ENCODE measurements around the gene ATXN2.

ATXN2 gene

DNA sequence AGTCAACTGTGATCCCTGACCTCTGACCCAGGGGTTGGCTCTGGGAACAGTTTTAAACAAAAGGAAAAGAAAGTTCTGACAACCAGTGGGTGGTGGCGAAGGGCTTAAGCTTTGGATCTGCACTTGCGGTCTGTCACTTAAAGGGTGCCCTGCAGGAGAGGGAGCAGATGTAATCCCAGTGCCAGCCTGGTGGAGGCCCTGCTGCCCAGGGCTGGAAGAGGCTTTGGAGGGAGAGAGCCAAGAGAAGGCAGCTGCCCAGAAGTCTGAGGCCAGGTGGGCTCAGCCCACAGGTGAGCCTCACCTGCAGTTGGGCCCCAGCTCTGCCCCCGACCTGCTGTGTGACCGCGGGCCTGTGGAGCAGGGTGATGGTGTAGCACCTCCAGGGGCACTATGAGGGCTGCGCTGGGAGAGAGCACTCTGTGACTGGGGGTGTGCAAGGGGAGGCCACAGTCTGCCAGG, 174.3 kb downstream of the ATXN2 start:
- no peak for DNase-seq (ENCODE audit: low read depth)
- H3K27me3 ChIP-seq (replicated peaks; ENCODE audit: control insufficient read depth, insufficient read depth, low read length), result no peaks in the 10 kb centered on the region
- H3K4me1 ChIP-seq (ENCODE audit: control insufficient read depth, insufficient read depth, low read length), result peaks cover 19% of the 10 kb centered on the region
- no peaks in the 10 kb centered on the region for H3K9me3 ChIP-seq (ENCODE audit: control insufficient read depth, low read length)
- no peak overlapping the region for H3K9ac ChIP-seq (ENCODE audit: low read length)
- no peak overlapping the region for H3K4me3 ChIP-seq (ENCODE audit: low read length)
- H3K36me3 ChIP-seq (ENCODE audit: control insufficient read depth, insufficient read depth, low read length, severe bottlenecking), result peaks cover 11% of the 10 kb centered on the region

DNA sequence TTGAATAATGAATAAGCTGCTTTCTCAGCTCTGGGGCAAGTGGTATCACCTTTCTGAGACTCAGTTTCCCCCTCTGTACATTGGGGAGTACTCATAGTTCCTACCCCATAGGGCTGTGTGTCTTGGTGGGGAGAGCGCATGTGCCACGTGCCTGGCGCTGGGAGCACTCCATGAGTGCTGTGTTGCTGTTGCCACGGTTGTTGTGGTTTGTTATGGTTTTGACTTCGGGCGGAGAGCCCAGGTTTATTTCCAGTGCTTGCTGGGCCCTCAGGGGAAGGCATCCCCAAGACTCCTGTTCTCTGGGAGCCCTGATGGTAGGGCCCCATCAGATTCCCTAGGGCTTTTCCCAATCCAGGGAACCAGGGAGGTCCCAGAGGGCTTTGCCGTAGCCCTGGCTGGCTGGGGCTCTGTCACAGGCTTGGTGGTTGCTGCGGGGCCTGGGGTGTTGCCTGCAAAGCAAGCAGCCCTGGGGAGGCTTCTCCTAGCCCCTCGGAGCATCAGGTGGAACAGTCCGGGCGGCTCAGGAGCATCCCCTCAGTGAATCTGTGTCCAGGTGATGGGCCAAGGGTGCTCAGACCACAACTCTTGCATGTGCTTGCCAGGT, 174.8 kb downstream of the ATXN2 start:
- Histone ChIP-seq H3K9ac (ENCODE audit: low read length) (no peak overlapping the region), H3K4me3 (ENCODE audit: low read length) (no peak overlapping the region), H3K4me1 (ENCODE audit: control insufficient read depth, insufficient read depth, low read length) (peaks cover 21% of the 10 kb centered on the region), H3K36me3 (ENCODE audit: control insufficient read depth, insufficient read depth, low read length, severe bottlenecking) (peaks cover 15% of the 10 kb centered on the region), H3K9me3 (ENCODE audit: control insufficient read depth, low read length) (no peaks in the 10 kb centered on the region), H3K27me3 (replicated peaks; ENCODE audit: control insufficient read depth, insufficient read depth, low read length) (no peaks in the 10 kb centered on the region)
- no peak for DNase-seq (ENCODE audit: low read depth)

DNA sequence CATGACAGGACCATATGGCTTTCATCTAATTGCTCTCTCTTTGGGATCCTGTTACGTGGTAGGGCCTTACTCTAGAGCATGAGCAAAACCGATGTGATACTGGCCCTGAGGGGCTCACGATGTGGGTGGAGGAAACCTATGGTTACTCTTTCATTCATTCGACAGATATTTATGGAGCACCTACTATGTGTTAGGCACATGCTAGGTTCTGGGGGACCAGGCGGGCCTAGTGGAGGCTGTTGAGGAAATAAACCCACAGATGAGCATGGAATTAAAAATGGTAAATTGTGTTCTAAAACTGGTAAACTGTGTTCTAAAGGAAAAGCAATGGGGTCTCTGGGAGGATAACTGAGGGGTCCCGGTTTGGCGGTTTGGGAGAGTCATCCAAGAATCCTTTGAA, 178.6 kb downstream of the ATXN2 start:
- peaks cover 24% of the 10 kb centered on the region for H3K36me3 ChIP-seq (ENCODE audit: control insufficient read depth, insufficient read depth, low read length, severe bottlenecking)
- no peak overlapping the region for H3K9ac ChIP-seq (ENCODE audit: low read length)
- no peak overlapping the region for H3K4me3 ChIP-seq (ENCODE audit: low read length)
- no peak for DNase-seq (ENCODE audit: low read depth)
- H3K9me3 ChIP-seq (ENCODE audit: control insufficient read depth, low read length), result no peaks in the 10 kb centered on the region
- peaks cover 11% of the 10 kb centered on the region for H3K4me1 ChIP-seq (ENCODE audit: control insufficient read depth, insufficient read depth, low read length)
- H3K27me3 ChIP-seq (replicated peaks; ENCODE audit: control insufficient read depth, insufficient read depth, low read length), result no peaks in the 10 kb centered on the region

DNA sequence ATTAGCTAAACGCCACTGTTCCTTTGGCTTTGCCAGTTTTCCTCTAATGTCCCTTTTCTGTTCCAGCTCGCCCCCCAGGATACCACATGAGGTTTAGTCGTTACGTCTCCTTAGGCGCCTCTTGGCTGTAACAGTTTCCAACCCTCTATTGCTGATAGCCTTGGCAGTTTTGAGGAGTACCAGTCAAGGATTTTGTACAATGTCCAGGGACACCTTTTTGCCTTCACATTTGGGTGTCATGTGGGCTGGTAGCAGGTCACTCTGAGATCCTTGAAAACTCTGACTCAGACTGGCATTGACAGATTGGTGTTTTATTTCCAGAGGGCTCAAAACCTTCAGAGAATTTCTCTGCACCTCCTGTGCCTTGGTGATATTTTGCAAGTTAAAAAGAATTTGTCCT, 179.3 kb downstream of the ATXN2 start:
- H3K27me3 ChIP-seq (replicated peaks; ENCODE audit: control insufficient read depth, insufficient read depth, low read length), result no peaks in the 10 kb centered on the region
- no peak for DNase-seq (ENCODE audit: low read depth)
- H3K4me3 ChIP-seq (ENCODE audit: low read length), result no peak overlapping the region
- peaks cover 24% of the 10 kb centered on the region for H3K36me3 ChIP-seq (ENCODE audit: control insufficient read depth, insufficient read depth, low read length, severe bottlenecking)
- H3K9ac ChIP-seq (ENCODE audit: low read length), result no peak overlapping the region
- H3K4me1 ChIP-seq (ENCODE audit: control insufficient read depth, insufficient read depth, low read length), result peaks cover 4% of the 10 kb centered on the region
- no peaks in the 10 kb centered on the region for H3K9me3 ChIP-seq (ENCODE audit: control insufficient read depth, low read length)

DNA sequence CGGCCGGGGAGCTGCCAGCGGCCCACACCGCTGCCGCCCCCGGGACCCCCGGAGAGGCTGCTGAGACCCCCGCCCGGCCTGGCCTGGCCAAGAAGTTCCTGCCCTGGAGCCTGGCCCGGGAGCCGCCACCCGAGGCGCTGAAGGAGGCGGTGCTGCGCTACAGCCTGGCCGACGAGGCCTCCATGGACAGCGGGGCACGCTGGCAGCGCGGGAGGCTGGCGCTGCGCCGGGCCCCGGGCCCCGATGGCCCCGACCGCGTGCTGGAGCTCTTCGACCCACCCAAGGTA, 180.6 kb downstream of the ATXN2 start:
- no peak for DNase-seq (ENCODE audit: low read depth)

DNA sequence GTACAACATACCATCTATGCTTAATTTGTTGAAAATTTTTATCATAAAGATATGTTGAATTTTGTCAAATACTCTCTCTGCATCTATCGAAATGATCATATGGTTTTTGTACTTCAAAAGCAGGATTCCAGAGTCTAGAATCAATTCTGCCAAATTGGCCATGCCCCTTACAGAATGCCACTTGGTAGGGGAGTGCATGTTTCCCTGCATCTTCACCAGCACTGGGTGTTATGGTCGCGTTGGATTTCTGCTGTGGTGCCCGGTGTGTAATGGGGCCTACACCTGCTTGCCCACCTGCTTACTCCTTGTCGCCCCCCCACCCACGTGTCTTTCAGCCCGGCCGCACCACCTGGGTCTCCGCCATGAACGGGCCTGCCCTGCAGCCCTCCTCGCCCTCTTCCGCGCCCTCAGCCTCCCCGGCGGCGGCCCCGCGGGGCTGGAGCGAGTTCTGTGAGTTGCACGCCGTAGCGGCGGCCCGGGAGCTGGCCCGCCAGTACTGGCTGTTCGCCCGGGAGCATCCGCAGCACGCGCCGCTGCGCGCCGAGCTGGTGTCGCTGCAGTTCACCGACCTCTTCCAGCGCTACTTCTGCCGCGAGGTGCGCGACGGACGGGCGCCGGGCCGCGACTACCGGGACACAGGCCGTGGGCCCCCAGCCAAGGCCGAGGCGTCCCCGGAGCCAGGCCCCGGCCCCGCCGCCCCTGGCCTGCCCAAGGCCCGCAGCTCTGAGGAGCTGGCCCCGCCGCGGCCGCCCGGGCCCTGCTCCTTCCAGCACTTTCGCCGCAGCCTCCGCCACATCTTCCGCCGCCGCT, 181.1 kb downstream of the ATXN2 start:
- H3K9ac ChIP-seq (ENCODE audit: low read length), result no peak overlapping the region
- H3K9me3 ChIP-seq (ENCODE audit: control insufficient read depth, low read length), result no peaks in the 10 kb centered on the region
- no peaks in the 10 kb centered on the region for H3K27me3 ChIP-seq (replicated peaks; ENCODE audit: control insufficient read depth, insufficient read depth, low read length)
- peaks cover 24% of the 10 kb centered on the region for H3K36me3 ChIP-seq (ENCODE audit: control insufficient read depth, insufficient read depth, low read length, severe bottlenecking)
- H3K4me1 ChIP-seq (ENCODE audit: control insufficient read depth, insufficient read depth, low read length), result peaks cover 15% of the 10 kb centered on the region
- DNase-seq (ENCODE audit: low read depth), result no peak
- no peak overlapping the region for H3K4me3 ChIP-seq (ENCODE audit: low read length)

More for the DNA sequence above, 180.6 kb downstream of the ATXN2 start:
- no peaks in the 10 kb centered on the region for H3K9me3 ChIP-seq (ENCODE audit: control insufficient read depth, low read length)
- H3K4me3 ChIP-seq (ENCODE audit: low read length), result no peak overlapping the region
- peaks cover 24% of the 10 kb centered on the region for H3K36me3 ChIP-seq (ENCODE audit: control insufficient read depth, insufficient read depth, low read length, severe bottlenecking)
- H3K27me3 ChIP-seq (replicated peaks; ENCODE audit: control insufficient read depth, insufficient read depth, low read length), result no peaks in the 10 kb centered on the region
- H3K9ac ChIP-seq (ENCODE audit: low read length), result no peak overlapping the region
- peaks cover 10% of the 10 kb centered on the region for H3K4me1 ChIP-seq (ENCODE audit: control insufficient read depth, insufficient read depth, low read length)

DNA sequence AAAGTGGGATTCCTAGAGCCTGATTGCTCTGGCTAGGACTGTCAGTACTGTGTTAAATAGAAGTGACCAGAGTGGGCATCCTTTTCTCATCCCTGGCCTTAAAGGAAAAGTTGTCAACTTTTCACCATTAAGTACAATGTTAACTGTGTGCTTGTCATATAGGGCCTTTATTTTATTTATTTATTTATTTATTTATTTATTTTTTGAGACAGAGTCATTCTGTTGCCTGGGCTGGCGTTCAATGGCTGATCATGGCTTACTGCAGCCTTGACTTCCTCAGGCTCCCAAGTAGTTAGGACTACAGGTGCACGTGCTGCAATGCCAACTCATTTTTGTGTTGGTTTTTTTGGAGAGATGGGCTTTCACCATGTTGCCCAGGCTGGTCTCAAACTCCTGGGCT, 181.8 kb downstream of the ATXN2 start:
- Histone ChIP-seq H3K9ac (ENCODE audit: low read length) (no peak overlapping the region), H3K4me1 (ENCODE audit: control insufficient read depth, insufficient read depth, low read length) (peaks cover 22% of the 10 kb centered on the region)

DNA sequence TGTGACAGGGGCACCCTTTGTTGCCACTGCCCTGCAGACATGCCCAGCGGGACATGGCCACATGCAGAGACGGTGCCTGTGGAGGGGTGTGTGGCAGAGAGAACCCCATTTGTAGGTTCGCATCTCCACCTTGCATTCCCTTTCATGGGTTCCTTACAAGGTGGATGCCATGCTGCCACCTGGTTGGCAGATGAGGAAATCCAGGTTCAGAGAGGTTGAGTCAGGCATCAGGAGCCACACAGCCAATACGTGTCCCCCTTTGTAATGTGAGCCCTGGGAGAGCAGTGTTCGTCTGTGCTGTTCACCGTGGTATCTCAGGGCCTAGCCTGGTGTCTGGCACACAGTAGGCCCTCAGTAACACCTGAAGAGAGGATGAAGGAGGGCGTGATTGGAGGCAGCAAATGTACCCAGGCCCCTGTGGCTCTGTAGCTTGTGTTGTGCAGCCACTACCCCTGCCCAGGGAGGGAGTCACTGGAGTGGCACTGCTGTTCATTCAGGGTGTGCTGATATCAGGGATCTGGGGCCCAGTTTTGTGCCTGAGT, 184.3 kb downstream of the ATXN2 start:
- Histone ChIP-seq H3K27me3 (replicated peaks; ENCODE audit: control insufficient read depth, insufficient read depth, low read length) (no peaks in the 10 kb centered on the region), H3K9me3 (ENCODE audit: control insufficient read depth, low read length) (no peaks in the 10 kb centered on the region), H3K4me1 (ENCODE audit: control insufficient read depth, insufficient read depth, low read length) (peaks cover 46% of the 10 kb centered on the region), H3K36me3 (ENCODE audit: control insufficient read depth, insufficient read depth, low read length, severe bottlenecking) (peaks cover 13% of the 10 kb centered on the region), H3K9ac (ENCODE audit: low read length) (no peak overlapping the region), H3K4me3 (ENCODE audit: low read length) (no peak overlapping the region)
- no peak for DNase-seq (ENCODE audit: low read depth)

More for the DNA sequence above, 181.8 kb downstream of the ATXN2 start:
- Histone ChIP-seq H3K9me3 (ENCODE audit: control insufficient read depth, low read length) (no peaks in the 10 kb centered on the region), H3K36me3 (ENCODE audit: control insufficient read depth, insufficient read depth, low read length, severe bottlenecking) (peaks cover 24% of the 10 kb centered on the region), H3K27me3 (replicated peaks; ENCODE audit: control insufficient read depth, insufficient read depth, low read length) (no peaks in the 10 kb centered on the region), H3K4me3 (ENCODE audit: low read length) (no peak overlapping the region)
- no peak for DNase-seq (ENCODE audit: low read depth)

DNA sequence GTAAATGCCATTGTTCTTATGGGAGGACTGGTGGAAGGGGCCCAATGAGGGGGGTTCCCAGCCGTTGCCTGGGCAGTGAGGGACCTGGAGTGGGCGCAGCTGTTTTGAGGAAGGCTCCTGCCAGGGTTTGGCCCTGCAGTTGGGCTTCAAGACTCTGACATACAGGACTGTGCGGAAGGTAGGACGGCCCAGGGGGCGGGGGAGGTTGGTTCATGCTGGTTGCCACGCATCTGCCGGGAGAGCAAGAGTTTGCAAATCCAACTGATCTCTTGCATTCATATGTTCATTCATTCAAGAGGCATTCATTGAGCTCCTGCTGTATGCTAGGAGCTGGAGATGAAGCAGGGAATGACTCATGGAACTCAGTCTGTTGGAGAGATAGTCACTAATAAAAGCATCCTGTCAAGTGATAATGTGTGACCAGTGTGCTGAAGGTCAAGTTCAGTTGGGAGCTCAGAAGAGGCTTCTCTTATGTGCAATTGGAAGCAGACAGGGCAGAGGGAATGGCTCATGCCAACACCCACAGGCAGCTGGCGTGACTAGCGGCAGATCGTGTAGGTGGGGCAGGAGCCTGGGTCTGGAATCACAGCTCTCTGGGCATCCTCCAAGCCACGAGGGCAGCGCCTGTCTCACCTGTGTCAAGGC, 185.6 kb downstream of the ATXN2 start:
- DNase-seq (ENCODE audit: low read depth), result peak; percentile 52
- Histone ChIP-seq H3K27me3 (replicated peaks; ENCODE audit: control insufficient read depth, insufficient read depth, low read length) (no peaks in the 10 kb centered on the region), H3K4me1 (ENCODE audit: control insufficient read depth, insufficient read depth, low read length) (peaks cover 56% of the 10 kb centered on the region), H3K36me3 (ENCODE audit: control insufficient read depth, insufficient read depth, low read length, severe bottlenecking) (peaks cover 4% of the 10 kb centered on the region), H3K9ac (ENCODE audit: low read length) (no peak overlapping the region), H3K9me3 (ENCODE audit: control insufficient read depth, low read length) (no peaks in the 10 kb centered on the region), H3K4me3 (ENCODE audit: low read length) (no peak overlapping the region)

DNA sequence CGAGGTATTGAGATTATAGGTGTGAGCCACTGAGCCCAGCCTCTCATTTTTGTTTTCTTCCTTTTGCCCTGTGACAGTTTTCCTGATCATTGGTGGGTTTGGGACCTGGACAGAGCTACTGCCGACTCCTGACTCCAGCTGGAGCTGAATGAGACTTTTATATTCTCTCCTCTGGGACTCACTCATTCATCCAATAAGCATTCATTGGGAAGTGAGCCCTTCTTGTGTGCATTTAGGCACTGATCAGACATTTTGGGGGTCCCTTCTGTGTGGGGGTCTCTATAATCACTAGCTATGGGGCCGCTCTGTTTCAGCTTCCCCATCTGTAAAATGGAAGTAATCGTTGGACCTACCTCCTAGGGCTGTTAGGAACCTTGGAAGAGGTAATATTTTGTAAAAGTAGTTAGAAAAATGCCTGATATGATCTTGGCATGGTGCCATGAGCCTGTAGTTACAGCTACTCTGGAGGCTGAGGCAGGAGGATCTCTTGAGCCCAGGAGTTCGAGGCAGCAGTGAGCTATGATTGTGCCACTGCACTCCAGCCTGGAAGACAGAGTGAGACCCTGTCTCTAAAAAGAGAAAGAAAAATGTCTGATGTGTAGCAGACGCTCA, 186.2 kb downstream of the ATXN2 start:
- peak overlapping the region; percentile 15 for H3K9ac ChIP-seq (ENCODE audit: low read length)
- peaks cover 59% of the 10 kb centered on the region for H3K4me1 ChIP-seq (ENCODE audit: control insufficient read depth, insufficient read depth, low read length)

More for the DNA sequence above, 186.2 kb downstream of the ATXN2 start:
- Histone ChIP-seq H3K36me3 (ENCODE audit: control insufficient read depth, insufficient read depth, low read length, severe bottlenecking) (peaks cover 4% of the 10 kb centered on the region), H3K9me3 (ENCODE audit: control insufficient read depth, low read length) (no peaks in the 10 kb centered on the region), H3K27me3 (replicated peaks; ENCODE audit: control insufficient read depth, insufficient read depth, low read length) (no peaks in the 10 kb centered on the region), H3K4me3 (ENCODE audit: low read length) (no peak overlapping the region)
- DNase-seq (ENCODE audit: low read depth), result no peak

Data from adipocyte (in vitro differentiated cells).